Adipocyte (in vitro differentiated cells): ENCODE data around the gene LAD1.
A peak's percentile ranks its signal among the peaks of the same experiment; 100 is the strongest.

Source experiments
- DNase-seq: peaks from one replicate; pipeline ENCODE4 v3.0.0-alpha.2; 2015; ENCODE audit warnings: low read depth
- H3K27me3 ChIP-seq: replicated peaks from 2 replicates; pipeline ENCODE4 v1.7.0; 2013; ENCODE audit warnings: mild to moderate bottlenecking, low read length, moderate library complexity; ENCODE audit not compliant: control insufficient read depth, insufficient read depth
- H3K36me3 ChIP-seq: 2 replicates; pipeline ENCODE4 v1.7.0; 2013; ENCODE audit warnings: low read length, mild to moderate bottlenecking, moderate library complexity; ENCODE audit not compliant: control insufficient read depth, insufficient read depth, severe bottlenecking
- H3K4me1 ChIP-seq: 2 replicates; pipeline ENCODE4 v1.7.0; 2013; ENCODE audit warnings: mild to moderate bottlenecking, low read length, moderate library complexity; ENCODE audit not compliant: control insufficient read depth, insufficient read depth
- H3K4me3 ChIP-seq: 2 replicates; pipeline ENCODE4 v1.7.0; 2013; ENCODE audit warnings: mild to moderate bottlenecking, low read length, moderate library complexity
- H3K9ac ChIP-seq: 2 replicates; pipeline ENCODE4 v1.7.0; 2013; ENCODE audit warnings: mild to moderate bottlenecking, low read length, moderate library complexity
- H3K9me3 ChIP-seq: 2 replicates; pipeline ENCODE4 v1.7.0; 2013; ENCODE audit warnings: mild to moderate bottlenecking, low read length, moderate library complexity; ENCODE audit not compliant: control insufficient read depth

The LAD1 gene

DNA sequence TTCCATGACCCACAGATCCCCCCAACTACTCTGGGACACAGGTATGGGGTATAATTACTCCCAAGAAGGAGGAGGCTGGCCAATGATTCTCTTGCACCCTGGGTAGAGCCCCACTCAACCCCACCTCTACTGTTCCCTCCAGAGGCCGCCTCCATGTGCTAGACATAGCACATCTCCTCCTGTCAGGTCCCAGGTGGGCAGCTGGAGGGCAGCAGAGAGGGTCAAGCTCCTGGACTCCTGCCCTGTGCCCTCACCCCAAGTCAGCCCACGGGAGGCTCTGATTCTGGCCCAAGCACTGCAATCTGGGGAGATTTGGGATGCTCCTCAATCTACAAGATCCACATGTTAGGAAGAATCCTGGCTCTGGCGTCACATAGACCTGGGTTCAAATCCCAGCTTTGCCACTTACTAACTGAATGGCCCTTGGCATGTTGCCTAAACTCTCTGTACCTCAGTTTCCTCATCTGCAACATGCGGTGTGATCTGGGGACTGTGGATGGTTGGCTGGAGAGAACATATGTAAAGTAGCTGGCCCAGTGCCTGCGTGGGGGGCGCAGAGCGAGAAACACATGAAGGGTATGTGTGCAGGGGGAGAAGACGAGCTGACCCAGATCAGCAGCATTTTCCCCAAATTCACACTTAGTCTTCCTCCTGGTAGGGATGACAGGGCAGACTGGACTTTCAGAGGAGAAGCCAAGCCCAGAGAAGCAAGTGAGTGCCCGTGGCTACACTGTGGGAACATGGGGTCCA is 44.8 kb downstream of the LAD1 start:
- Histone ChIP-seq H3K9ac (no peak overlapping the region), H3K36me3 (no peaks in the 10 kb centered on the region), H3K27me3 (peaks cover 62% of the 10 kb centered on the region), H3K9me3 (no peaks in the 10 kb centered on the region), H3K4me3 (no peak overlapping the region), H3K4me1 (no peaks in the 10 kb centered on the region)
- DNase-seq = no peak

DNA sequence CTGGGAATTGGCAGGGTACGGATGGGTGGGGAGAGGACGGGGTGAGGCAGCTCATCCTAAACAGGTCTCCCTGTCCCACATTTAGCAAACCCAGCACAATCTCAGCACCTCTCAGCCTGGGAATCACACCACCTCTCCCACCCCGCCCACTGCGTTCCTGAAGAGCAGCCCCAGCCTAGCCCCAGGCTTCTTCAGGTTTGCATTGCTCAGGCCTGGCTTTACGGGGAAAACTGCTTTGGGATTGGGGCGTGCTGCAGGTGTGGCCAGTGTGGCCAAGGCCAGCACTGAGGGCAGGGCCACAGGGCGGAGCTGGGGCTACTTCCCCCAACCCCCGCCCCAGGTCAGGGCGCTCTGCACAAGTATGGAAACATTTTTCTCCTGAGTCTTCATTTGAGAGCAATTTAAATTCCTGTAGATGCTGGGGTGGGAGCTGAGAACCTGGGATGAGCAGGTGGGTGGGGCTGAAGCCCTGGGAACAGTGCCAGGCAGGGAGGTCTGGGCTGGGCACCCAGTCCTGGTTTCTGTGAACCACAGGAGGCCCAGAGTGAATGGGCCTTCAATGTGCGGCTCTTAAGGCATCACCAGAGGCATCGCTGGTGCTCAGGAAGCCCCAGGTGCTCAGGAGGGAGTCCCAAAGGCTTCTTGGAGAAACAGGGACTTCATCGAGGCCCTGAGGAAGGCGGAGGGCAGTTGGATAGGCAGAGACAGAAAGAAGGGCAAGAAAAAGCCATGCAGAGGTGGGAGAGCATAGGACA is 45.8 kb downstream of the LAD1 start:
- H3K9me3 ChIP-seq = no peaks in the 10 kb centered on the region
- no peak overlapping the region for H3K4me3 ChIP-seq
- no peak overlapping the region for H3K9ac ChIP-seq
- no peaks in the 10 kb centered on the region for H3K4me1 ChIP-seq
- H3K36me3 ChIP-seq = no peaks in the 10 kb centered on the region
- no peak for DNase-seq
- H3K27me3 ChIP-seq = peaks cover 53% of the 10 kb centered on the region

- H3K36me3 ChIP-seq = no peaks in the 10 kb centered on the region
- no peaks in the 10 kb centered on the region for H3K9me3 ChIP-seq
- no peak overlapping the region for H3K9ac ChIP-seq
- no peaks in the 10 kb centered on the region for H3K4me1 ChIP-seq
- H3K27me3 ChIP-seq = peaks cover 57% of the 10 kb centered on the region
- no peak for DNase-seq
- H3K4me3 ChIP-seq = no peak overlapping the region
Measured at GRCh38 chr1:201351617-201352016, 47.5 kb downstream of the LAD1 start.

DNA sequence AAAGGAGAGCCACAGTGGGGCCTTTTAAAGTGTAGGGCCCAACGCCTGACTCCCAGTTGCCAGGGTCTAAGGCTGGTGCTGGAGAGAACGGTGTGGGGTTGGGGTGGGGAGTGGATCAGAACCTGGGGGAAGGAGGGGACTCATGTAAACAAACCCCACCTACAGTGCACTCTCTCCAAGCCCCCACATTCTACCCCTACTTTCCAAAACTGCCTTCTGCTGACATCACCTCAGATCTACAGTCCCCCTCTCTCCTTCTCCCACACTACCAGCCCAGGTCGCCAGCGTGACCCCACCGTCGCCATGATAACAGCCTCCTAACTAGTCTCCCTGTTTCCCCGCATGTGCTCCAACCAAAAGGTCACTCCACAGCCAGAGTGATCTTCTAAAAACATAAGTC is 48.2 kb downstream of the LAD1 start:
- no peaks in the 10 kb centered on the region for H3K36me3 ChIP-seq
- no peaks in the 10 kb centered on the region for H3K4me1 ChIP-seq
- no peak overlapping the region for H3K4me3 ChIP-seq
- no peak overlapping the region for H3K9ac ChIP-seq
- no peaks in the 10 kb centered on the region for H3K9me3 ChIP-seq
- peaks cover 51% of the 10 kb centered on the region for H3K27me3 ChIP-seq
- no peak for DNase-seq

- Histone ChIP-seq H3K9me3 (no peaks in the 10 kb centered on the region), H3K36me3 (no peaks in the 10 kb centered on the region), H3K4me1 (no peaks in the 10 kb centered on the region), H3K9ac (no peak overlapping the region), H3K27me3 (peaks cover 47% of the 10 kb centered on the region), H3K4me3 (no peak overlapping the region)
- no peak for DNase-seq
Measured at GRCh38 chr1:201350361-201350725, 48.8 kb downstream of the LAD1 start.

DNA sequence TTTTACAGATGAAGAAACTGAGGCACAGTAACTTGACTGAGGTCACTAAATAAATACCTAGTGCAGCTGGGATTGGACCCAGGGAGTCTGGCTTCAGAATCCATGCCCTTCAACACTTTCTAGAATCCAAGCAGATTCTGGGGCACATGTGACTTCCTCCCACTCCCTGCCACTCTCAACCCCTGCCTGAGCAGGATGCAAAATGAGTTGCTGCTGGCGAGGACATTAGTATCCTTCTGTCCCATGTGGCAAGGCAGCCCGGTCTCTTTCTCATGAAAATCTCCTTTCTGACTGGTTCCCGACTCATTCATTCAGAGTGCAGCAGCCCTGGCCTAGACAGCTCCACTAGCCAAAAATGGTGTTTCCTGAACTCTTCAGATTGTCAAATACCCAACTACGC is 50.0 kb downstream of the LAD1 start:
- no peaks in the 10 kb centered on the region for H3K9me3 ChIP-seq
- H3K36me3 ChIP-seq = no peaks in the 10 kb centered on the region
- no peak overlapping the region for H3K9ac ChIP-seq
- no peak for DNase-seq
- peaks cover 46% of the 10 kb centered on the region for H3K27me3 ChIP-seq
- no peak overlapping the region for H3K4me3 ChIP-seq
- H3K4me1 ChIP-seq = no peaks in the 10 kb centered on the region

- peaks cover 44% of the 10 kb centered on the region for H3K27me3 ChIP-seq
- H3K36me3 ChIP-seq = no peaks in the 10 kb centered on the region
- H3K9ac ChIP-seq = no peak overlapping the region
- H3K4me3 ChIP-seq = no peak overlapping the region
- H3K4me1 ChIP-seq = no peaks in the 10 kb centered on the region
- DNase-seq = peak; percentile 66
- H3K9me3 ChIP-seq = peaks cover 3% of the 10 kb centered on the region
Measured at GRCh38 chr1:201348211-201348566, 50.9 kb downstream of the LAD1 start.

- Histone ChIP-seq H3K27me3 (peaks cover 40% of the 10 kb centered on the region), H3K4me1 (no peaks in the 10 kb centered on the region), H3K9me3 (peaks cover 8% of the 10 kb centered on the region), H3K36me3 (no peaks in the 10 kb centered on the region), H3K9ac (no peak overlapping the region), H3K4me3 (no peak overlapping the region)
- no peak for DNase-seq
Measured at GRCh38 chr1:201347498-201348210, 51.5 kb downstream of the LAD1 start.

GRCh38 chr1:201346987-201347386 is 52.1 kb downstream of the LAD1 start:
- H3K4me3 ChIP-seq = no peak overlapping the region
- H3K4me1 ChIP-seq = no peaks in the 10 kb centered on the region

GRCh38 chr1:201346337-201346939 is 52.7 kb downstream of the LAD1 start:
- H3K4me3 ChIP-seq = no peak overlapping the region
- H3K9me3 ChIP-seq = peaks cover 21% of the 10 kb centered on the region
- peak; percentile 72 for DNase-seq
- H3K4me1 ChIP-seq = no peaks in the 10 kb centered on the region
- H3K36me3 ChIP-seq = no peaks in the 10 kb centered on the region
- no peak overlapping the region for H3K9ac ChIP-seq
- H3K27me3 ChIP-seq = peaks cover 28% of the 10 kb centered on the region

More at GRCh38 chr1:201346987-201347386, 52.1 kb downstream of the LAD1 start:
- peaks cover 15% of the 10 kb centered on the region for H3K9me3 ChIP-seq
- H3K9ac ChIP-seq = no peak overlapping the region
- peaks cover 33% of the 10 kb centered on the region for H3K27me3 ChIP-seq
- DNase-seq = no peak
- H3K36me3 ChIP-seq = no peaks in the 10 kb centered on the region

DNA sequence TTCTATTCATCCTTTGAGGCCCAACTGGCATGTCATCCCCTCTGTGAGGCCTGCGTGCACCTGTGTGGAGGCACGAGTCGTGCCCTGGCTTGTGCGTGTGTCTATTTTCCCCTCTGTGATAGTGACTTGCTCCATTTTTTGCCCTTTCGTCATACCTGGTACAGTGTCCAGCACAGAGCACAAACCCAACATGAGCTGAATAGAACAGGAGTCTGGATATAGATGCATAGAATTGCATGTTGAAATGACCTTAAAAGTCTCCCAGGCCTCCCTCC is 54.1 kb downstream of the LAD1 start:
- Histone ChIP-seq H3K4me1 (no peaks in the 10 kb centered on the region), H3K36me3 (no peaks in the 10 kb centered on the region), H3K4me3 (no peak overlapping the region), H3K9ac (no peak overlapping the region), H3K27me3 (peaks cover 25% of the 10 kb centered on the region), H3K9me3 (peaks cover 34% of the 10 kb centered on the region)
- no peak for DNase-seq
